HEK293 (cell line): Measurements from ENCODE around the gene RPS6KC1.

Source experiments
- CTCF ChIA-PET: fragments of 350-600 bp; formaldehyde crosslinking; extraction: SDS; loops from one replicate; lab custom pipeline; 2021; ENCODE audit warnings: antibody characterized with exemption; lab: Yijun Ruan, JAX
- POLR2A ChIA-PET: fragments of 300-600 bp; formaldehyde crosslinking; extraction: SDS; loops from one replicate; lab custom pipeline; 2020; ENCODE audit warnings: antibody characterized with exemption, inconsistent platforms; lab: Yijun Ruan, JAX
- H3K27ac ChIP-seq: fragments of 200-500 bp; sonication (Bioruptor generic); 2 replicates; pipeline ENCODE4 v1.5.1; 2014; ENCODE audit warnings: low read depth, low read length, control low read depth, inconsistent platforms; ENCODE audit errors: extremely low read depth
- H3K36me3 ChIP-seq, 2 experiments: fragments of 200-500 bp in 1 of 2; sonication (Bioruptor generic) in 1 of 2; 1 replicate in 1 of 2; 2 replicates in 1 of 2; pipeline ENCODE4 v1.5.1; 2014 to 2017; ENCODE audit warnings: inconsistent platforms in 2 of 2, low read length in 2 of 2; ENCODE audit not compliant: control insufficient read depth in 2 of 2, insufficient read depth in 1 of 2
- H3K4me1 ChIP-seq: fragments of 200-500 bp; sonication (Bioruptor generic); 2 replicates; pipeline ENCODE4 v1.5.1; 2014; ENCODE audit warnings: mild to moderate bottlenecking, low read length, inconsistent platforms; ENCODE audit not compliant: control insufficient read depth, insufficient read depth
- H3K4me3 ChIP-seq: 2 replicates; pipeline ENCODE4 v1.5.1; 2011; ENCODE audit warnings: low read depth, mild to moderate bottlenecking, control low read depth, low read length, moderate library complexity
- H3K9me3 ChIP-seq: fragments of 200-500 bp; sonication (Bioruptor generic); 2 replicates; pipeline ENCODE4 v1.5.1; 2014; ENCODE audit warnings: low read depth, low read length, inconsistent platforms; ENCODE audit not compliant: control insufficient read depth, insufficient read depth
- ATF2 ChIP-seq: fragments of 450-650 bp; formaldehyde crosslinking; IDR thresholded peaks from 2 replicates; pipeline ENCODE4 v1.5.1; 2016; ENCODE audit warnings: missing biosample characterization, missing genetic modification characterization, low read depth
- KLF1 ChIP-seq: fragments of 450-650 bp; formaldehyde crosslinking; IDR thresholded peaks from 2 replicates; pipeline ENCODE4 v1.5.1; 2016; ENCODE audit warnings: missing biosample characterization, missing genetic modification characterization
- KLF8 ChIP-seq: fragments of 450-650 bp; formaldehyde crosslinking; IDR thresholded peaks from 2 replicates; pipeline ENCODE4 v1.5.1; 2016; ENCODE audit warnings: missing biosample characterization, missing genetic modification characterization
- REPIN1 ChIP-seq: fragments of 450-650 bp; formaldehyde crosslinking; IDR thresholded peaks from 2 replicates; pipeline ENCODE4 v1.5.1; 2017; ENCODE audit warnings: missing biosample characterization, missing genetic modification characterization, low read depth
- SALL2 ChIP-seq: fragments of 450-650 bp; formaldehyde crosslinking; IDR thresholded peaks from 2 replicates; pipeline ENCODE4 v1.5.0; 2017; ENCODE audit warnings: missing biosample characterization, mild to moderate bottlenecking, missing genetic modification characterization, borderline replicate concordance
- TCF7L2 ChIP-seq: IDR thresholded peaks from 2 replicates; pipeline ENCODE4 v1.6.1; 2011; ENCODE audit warnings: low read depth, mild to moderate bottlenecking, inconsistent platforms, low read length, moderate library complexity, borderline replicate concordance
- ZBTB17 ChIP-seq: fragments of 450-650 bp; formaldehyde crosslinking; IDR thresholded peaks from 2 replicates; pipeline ENCODE4 v1.5.1; 2016; ENCODE audit warnings: missing biosample characterization, missing genetic modification characterization
- ZBTB7A ChIP-seq: fragments of 450-650 bp; formaldehyde crosslinking; IDR thresholded peaks from 2 replicates; pipeline ENCODE4 v1.5.1; 2016; ENCODE audit warnings: low read depth, missing biosample characterization, missing genetic modification characterization
- ZFP3 ChIP-seq: fragments of 450-650 bp; formaldehyde crosslinking; IDR thresholded peaks from 2 replicates; pipeline ENCODE4 v1.5.1; 2016; ENCODE audit warnings: low read depth, missing biosample characterization, missing genetic modification characterization
- ZFP41 ChIP-seq: fragments of 450-650 bp; formaldehyde crosslinking; IDR thresholded peaks from 2 replicates; pipeline ENCODE4 v1.5.1; 2016; ENCODE audit warnings: missing biosample characterization, missing genetic modification characterization, borderline replicate concordance
- ZNF10 ChIP-seq: fragments of 450-650 bp; formaldehyde crosslinking; IDR thresholded peaks from 2 replicates; pipeline ENCODE4 v1.5.1; 2017; ENCODE audit warnings: missing biosample characterization, missing genetic modification characterization
- ZNF133 ChIP-seq: fragments of 450-650 bp; formaldehyde crosslinking; IDR thresholded peaks from 2 replicates; pipeline ENCODE4 v1.5.1; 2016; ENCODE audit warnings: missing biosample characterization, missing genetic modification characterization
- ZNF174 ChIP-seq: fragments of 450-650 bp; formaldehyde crosslinking; IDR thresholded peaks from 2 replicates; pipeline ENCODE4 v1.5.0; 2017; ENCODE audit warnings: missing biosample characterization, mild to moderate bottlenecking, missing genetic modification characterization
- ZNF549 ChIP-seq: fragments of 450-650 bp; IDR thresholded peaks from 2 replicates; pipeline ENCODE4 v1.5.1; 2018; ENCODE audit warnings: missing biosample characterization, missing genetic modification characterization, mild to moderate bottlenecking, inconsistent platforms, moderate library complexity
- ZNF621 ChIP-seq: fragments of 450-650 bp; formaldehyde crosslinking; IDR thresholded peaks from 2 replicates; pipeline ENCODE4 v1.5.1; 2017; ENCODE audit warnings: missing biosample characterization, missing genetic modification characterization
- ZNF629 ChIP-seq: fragments of 450-650 bp; formaldehyde crosslinking; IDR thresholded peaks from 2 replicates; pipeline ENCODE4 v1.5.1; 2017; ENCODE audit warnings: missing biosample characterization, missing genetic modification characterization
- ZNF660 ChIP-seq: fragments of 450-650 bp; IDR thresholded peaks from 2 replicates; pipeline ENCODE4 v1.5.1; 2018; ENCODE audit warnings: missing biosample characterization, mild to moderate bottlenecking, missing genetic modification characterization
- ZNF677 ChIP-seq: fragments of 450-650 bp; IDR thresholded peaks from 2 replicates; pipeline ENCODE4 v1.5.0; 2018; ENCODE audit warnings: missing biosample characterization, mild to moderate bottlenecking, missing genetic modification characterization, moderate library complexity
- ZNF707 ChIP-seq: fragments of 450-650 bp; formaldehyde crosslinking; IDR thresholded peaks from 2 replicates; pipeline ENCODE4 v1.5.1; 2016; ENCODE audit warnings: missing biosample characterization, missing genetic modification characterization
- ZNF747 ChIP-seq: fragments of 450-650 bp; formaldehyde crosslinking; IDR thresholded peaks from 2 replicates; pipeline ENCODE4 v1.5.1; 2016; ENCODE audit warnings: missing biosample characterization, missing genetic modification characterization
- ZNF777 ChIP-seq: fragments of 450-650 bp; formaldehyde crosslinking; IDR thresholded peaks from 2 replicates; pipeline ENCODE4 v1.5.1; 2017; ENCODE audit warnings: missing biosample characterization, missing genetic modification characterization, borderline replicate concordance
- ZNF791 ChIP-seq: fragments of 450-650 bp; formaldehyde crosslinking; IDR thresholded peaks from 2 replicates; pipeline ENCODE4 v1.5.1; 2016; ENCODE audit warnings: missing biosample characterization, missing genetic modification characterization
- ZNF843 ChIP-seq: fragments of 450-650 bp; formaldehyde crosslinking; IDR thresholded peaks from 2 replicates; pipeline ENCODE4 v1.5.1; 2016; ENCODE audit warnings: missing biosample characterization, missing genetic modification characterization
- TF ChIP-seq, protein P1 (sequence below): fragments of 450-650 bp; formaldehyde crosslinking; IDR thresholded peaks from 2 replicates; pipeline ENCODE4 v1.5.1; 2016; ENCODE audit warnings: missing biosample characterization, missing genetic modification characterization
- TF ChIP-seq, protein P2 (sequence below): fragments of 450-650 bp; formaldehyde crosslinking; IDR thresholded peaks from 2 replicates; pipeline ENCODE4 v1.5.1; 2017; ENCODE audit warnings: missing biosample characterization, missing genetic modification characterization
- TF ChIP-seq, protein P3 (sequence below): fragments of 450-650 bp; formaldehyde crosslinking; IDR thresholded peaks from 2 replicates; pipeline ENCODE4 v1.5.1; 2017; ENCODE audit warnings: missing biosample characterization, missing genetic modification characterization
- TF ChIP-seq, protein P4 (sequence below): fragments of 450-650 bp; formaldehyde crosslinking; IDR thresholded peaks from 2 replicates; pipeline ENCODE4 v1.5.1; 2016; ENCODE audit warnings: missing biosample characterization, missing genetic modification characterization

The RPS6KC1 gene

DNA sequence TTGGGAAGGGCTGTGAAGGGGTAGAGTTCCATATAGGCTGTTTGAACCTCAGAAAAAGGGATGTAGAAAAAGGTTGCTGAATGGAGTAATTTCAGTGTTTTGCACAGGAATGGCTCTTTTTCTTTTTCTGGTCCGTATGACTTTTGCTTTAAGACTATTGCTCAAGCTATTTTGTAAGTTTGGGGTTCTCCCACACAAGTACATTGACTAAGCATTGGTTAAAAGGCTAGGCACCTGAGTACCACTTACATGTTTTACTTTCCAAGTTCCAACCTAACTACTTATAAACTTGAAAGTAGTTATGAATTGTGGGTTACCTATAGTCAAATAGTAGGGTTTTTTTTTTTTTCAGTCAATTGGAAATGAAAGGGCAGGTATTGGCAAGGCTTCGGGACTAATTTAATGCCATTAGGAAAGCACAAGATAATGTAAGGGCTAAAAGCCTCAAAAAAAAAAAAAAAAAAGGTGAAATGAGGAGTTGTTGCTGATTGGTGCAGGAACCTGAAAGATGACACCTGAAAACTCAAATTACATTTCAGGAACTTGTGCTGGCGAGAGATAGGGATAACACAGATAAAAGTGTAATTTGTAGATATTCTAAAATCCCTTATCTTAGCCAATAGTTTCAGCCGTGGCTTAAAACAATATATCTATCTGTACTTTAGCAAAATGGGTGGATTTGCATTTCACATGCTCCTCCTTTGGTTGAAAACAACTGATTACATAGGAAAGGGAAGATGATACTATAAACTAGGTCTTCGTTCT, 209.5 kb downstream of the RPS6KC1 start (continued):
- TF ChIP-seq ZNF777 (tag by site-specific recombination), result no peak
- no peak for TF ChIP-seq ZBTB17 (tag by site-specific recombination)

GRCh38 chr1:213264531-213264930, 213.5 kb downstream of the RPS6KC1 start:
- TF ChIP-seq, protein P1, sequence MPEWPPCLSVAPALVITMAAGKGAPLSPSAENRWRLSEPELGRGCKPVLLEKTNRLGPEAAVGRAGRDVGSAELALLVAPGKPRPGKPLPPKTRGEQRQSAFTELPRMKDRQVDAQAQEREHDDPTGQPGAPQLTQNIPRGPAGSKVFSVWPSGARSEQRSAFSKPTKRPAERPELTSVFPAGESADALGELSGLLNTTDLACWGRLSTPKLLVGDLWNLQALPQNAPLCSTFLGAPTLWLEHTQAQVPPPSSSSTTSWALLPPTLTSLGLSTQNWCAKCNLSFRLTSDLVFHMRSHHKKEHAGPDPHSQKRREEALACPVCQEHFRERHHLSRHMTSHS, result no peak
- TF ChIP-seq ZNF660 (no peak), ZNF791 (tag by site-specific recombination) (no peak), ZNF621 (tag by site-specific recombination) (no peak), ZBTB7A (tag by site-specific recombination) (no peak), KLF1 (no peak), ZFP3 (tag by site-specific recombination) (no peak), ZNF629 (tag by site-specific recombination) (no peak), ZNF843 (no peak), REPIN1 (tag by site-specific recombination) (no peak), ZFP41 (tag by site-specific recombination) (no peak), ZNF747 (no peak), ATF2 (tag by site-specific recombination) (no peak), ZNF10 (no peak), KLF8 (no peak), ZNF174 (tag by site-specific recombination) (no peak)
- TF ChIP-seq, protein P2, sequence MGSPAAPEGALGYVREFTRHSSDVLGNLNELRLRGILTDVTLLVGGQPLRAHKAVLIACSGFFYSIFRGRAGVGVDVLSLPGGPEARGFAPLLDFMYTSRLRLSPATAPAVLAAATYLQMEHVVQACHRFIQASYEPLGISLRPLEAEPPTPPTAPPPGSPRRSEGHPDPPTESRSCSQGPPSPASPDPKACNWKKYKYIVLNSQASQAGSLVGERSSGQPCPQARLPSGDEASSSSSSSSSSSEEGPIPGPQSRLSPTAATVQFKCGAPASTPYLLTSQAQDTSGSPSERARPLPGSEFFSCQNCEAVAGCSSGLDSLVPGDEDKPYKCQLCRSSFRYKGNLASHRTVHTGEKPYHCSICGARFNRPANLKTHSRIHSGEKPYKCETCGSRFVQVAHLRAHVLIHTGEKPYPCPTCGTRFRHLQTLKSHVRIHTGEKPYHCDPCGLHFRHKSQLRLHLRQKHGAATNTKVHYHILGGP, result no peak
- TF ChIP-seq, all 188 proteins: peak for 0
- CTCF ChIA-PET, result no interaction called here
- H3K9me3 ChIP-seq, result no peaks in the 10 kb centered on the region
- no peaks in the 10 kb centered on the region for H3K4me1 ChIP-seq
- peaks cover 0 to 5% of the 10 kb centered on the region in 2 experiments; a peak in 1 of 3 replicates for H3K36me3 ChIP-seq
- POLR2A ChIA-PET, result no interaction called here
- H3K27ac ChIP-seq, result no peak overlapping the region
- H3K4me3 ChIP-seq, result no peak overlapping the region

DNA sequence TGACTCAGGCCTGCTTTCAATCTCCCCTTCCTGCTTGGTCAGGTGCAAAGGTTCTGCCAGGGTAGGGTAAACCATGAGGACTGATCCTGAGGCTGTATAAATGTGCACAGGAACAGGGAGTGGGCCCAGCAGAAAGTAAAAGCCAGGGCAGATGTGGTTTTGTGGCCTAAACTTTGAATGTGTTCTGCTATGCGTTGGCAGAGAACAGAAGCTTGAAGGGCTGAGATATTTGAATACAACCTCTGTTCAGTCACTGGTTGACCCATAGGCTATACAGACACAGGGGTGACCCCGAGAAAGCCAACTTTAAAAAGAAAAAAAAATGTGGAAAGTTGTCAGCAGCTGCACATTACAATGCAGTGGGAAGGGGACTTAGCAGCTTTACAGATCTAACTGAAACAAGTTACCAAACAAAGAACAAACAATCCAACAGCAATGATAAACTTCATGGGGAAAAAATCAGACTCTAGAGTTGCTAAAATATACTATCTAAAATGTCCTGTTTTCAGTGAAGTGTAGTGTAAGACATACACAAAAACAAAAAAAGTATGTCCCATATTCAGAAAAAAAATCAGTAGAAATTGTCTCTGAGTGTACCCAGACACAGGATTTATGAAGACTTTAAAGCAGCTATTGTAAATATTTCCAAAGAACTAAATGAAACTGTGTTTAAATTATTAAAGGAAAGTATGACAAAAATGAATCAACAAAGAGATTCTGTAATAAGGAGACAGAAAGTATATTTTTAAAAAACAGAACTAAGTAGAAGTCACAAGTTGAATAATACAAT, 216.1 kb downstream of the RPS6KC1 start:
- peaks cover 0 to 5% of the 10 kb centered on the region in 2 experiments; a peak in 1 of 3 replicates for H3K36me3 ChIP-seq
- POLR2A ChIA-PET, result no interaction called here
- no peak overlapping the region for H3K4me3 ChIP-seq
- CTCF ChIA-PET, result interaction anchor here (0.7 to 0.8 kb wide), 2 partner anchors 22 to 1280 kb away, joined by 5 read pairs; no protein-coding TSS in a partner anchor
- no peaks in the 10 kb centered on the region for H3K4me1 ChIP-seq
- no peaks in the 10 kb centered on the region for H3K9me3 ChIP-seq
- no peak overlapping the region for H3K27ac ChIP-seq
- TF ChIP-seq, protein P3, sequence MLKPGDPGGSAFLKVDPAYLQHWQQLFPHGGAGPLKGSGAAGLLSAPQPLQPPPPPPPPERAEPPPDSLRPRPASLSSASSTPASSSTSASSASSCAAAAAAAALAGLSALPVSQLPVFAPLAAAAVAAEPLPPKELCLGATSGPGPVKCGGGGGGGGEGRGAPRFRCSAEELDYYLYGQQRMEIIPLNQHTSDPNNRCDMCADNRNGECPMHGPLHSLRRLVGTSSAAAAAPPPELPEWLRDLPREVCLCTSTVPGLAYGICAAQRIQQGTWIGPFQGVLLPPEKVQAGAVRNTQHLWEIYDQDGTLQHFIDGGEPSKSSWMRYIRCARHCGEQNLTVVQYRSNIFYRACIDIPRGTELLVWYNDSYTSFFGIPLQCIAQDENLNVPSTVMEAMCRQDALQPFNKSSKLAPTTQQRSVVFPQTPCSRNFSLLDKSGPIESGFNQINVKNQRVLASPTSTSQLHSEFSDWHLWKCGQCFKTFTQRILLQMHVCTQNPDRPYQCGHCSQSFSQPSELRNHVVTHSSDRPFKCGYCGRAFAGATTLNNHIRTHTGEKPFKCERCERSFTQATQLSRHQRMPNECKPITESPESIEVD (tag by site-specific recombination), result no peak
- TF ChIP-seq ZNF133 (tag by site-specific recombination), result no peak
- no peak for TF ChIP-seq ZNF707 (tag by site-specific recombination)
- TF ChIP-seq ZNF677 (tag by site-specific recombination), result no peak
- TF ChIP-seq SALL2 (tag by site-specific recombination), result no peak
- TF ChIP-seq, protein P4, sequence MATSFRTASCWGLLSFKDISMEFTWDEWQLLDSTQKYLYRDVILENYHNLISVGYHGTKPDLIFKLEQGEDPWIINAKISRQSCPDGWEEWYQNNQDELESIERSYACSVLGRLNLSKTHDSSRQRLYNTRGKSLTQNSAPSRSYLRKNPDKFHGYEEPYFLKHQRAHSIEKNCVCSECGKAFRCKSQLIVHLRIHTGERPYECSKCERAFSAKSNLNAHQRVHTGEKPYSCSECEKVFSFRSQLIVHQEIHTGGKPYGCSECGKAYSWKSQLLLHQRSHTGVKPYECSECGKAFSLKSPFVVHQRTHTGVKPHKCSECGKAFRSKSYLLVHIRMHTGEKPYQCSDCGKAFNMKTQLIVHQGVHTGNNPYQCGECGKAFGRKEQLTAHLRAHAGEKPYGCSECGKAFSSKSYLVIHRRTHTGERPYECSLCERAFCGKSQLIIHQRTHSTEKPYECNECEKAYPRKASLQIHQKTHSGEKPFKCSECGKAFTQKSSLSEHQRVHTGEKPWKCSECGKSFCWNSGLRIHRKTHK (tag by site-specific recombination), result no peak
- no peak for TF ChIP-seq ZNF549 (tag by site-specific recombination)
- no peak for TF ChIP-seq TCF7L2
